ENCODE measurements around the gene ZGLP1.

- TF ChIP-seq CTCF (IDR thresholded peaks at IDR 0.05; ENCODE audit: borderline replicate concordance, extremely low read depth, low read length, poor library complexity, severe bottlenecking): no peak
- TF ChIP-seq EZH2 (IDR thresholded peaks at IDR 0.05; ENCODE audit: borderline replicate concordance, low read depth, low read length, severe bottlenecking): no peak
These were observed 51.4 kb downstream of the ZGLP1 start for GRCh38 chr19:10258080-10258710.

Data from DND-41 (cell line).